HCT116 (cell line): ENCODE results near the gene PRKN. TPM values are rescaled to one million over a fixed set of nuclear protein-coding genes. Genes with fewer than 3 reads are reported as not detected.

Experiments
- ATAC-seq: fragments of 200-7000 bp; cut with Tn5 transposase; 2 replicates; pipeline ENCODE4 v1.9.1; 2020; ENCODE audit warnings: mild to moderate bottlenecking, moderate library complexity
- BruUV-seq: library from RNA; stranded (reverse); fragments of 400-500 nt; replicated peaks from 2 replicates; lab custom pipeline; 2021; lab: Mats Ljungman, UMichigan
- CTCF ChIA-PET: fragments of 300-600 bp; sonication (Branson Sonifier 250); formaldehyde crosslinking; loops from one replicate; lab custom pipeline; 2021; ENCODE audit warnings: antibody characterized with exemption; lab: Charles Lee
- POLR2A ChIA-PET: fragments of 300-600, 350-600 bp; sonication (Branson Sonifier 250); formaldehyde crosslinking; loops from one replicate; lab custom pipeline; 2021; ENCODE audit warnings: antibody characterized with exemption; lab: Charles Lee
- RAD21 ChIA-PET, 2 experiments: fragments of 300-600 bp; sonication (Branson Sonifier 250); formaldehyde crosslinking; loops; one replicate each; lab custom pipeline; 2023; ENCODE audit warnings: low total read pairs in 2 of 2; ENCODE audit not compliant: uncharacterized antibody in 2 of 2, unreplicated experiment in 2 of 2, low non-redundant PET in 1 of 2; lab: Charles Lee
- DNase-seq: peaks from one replicate; pipeline ENCODE4 v3.0.0-alpha.2; 2010; ENCODE audit warnings: low read depth, low spot score
- H2AFZ ChIP-seq: fragments of 200-600 bp; shearing (Covaris generic), sonication (generic); 2 replicates; pipeline ENCODE4 v1.6.1; 2017; ENCODE audit warnings: low read depth, mixed run types, mixed read lengths, antibody characterized with exemption, low read length; ENCODE audit not compliant: poor library complexity, severe bottlenecking
- H3K27ac ChIP-seq: 2 replicates; pipeline ENCODE4 v1.5.1; 2012; ENCODE audit warnings: low read depth, low read length
- H3K27me3 ChIP-seq: fragments of 200-600 bp; sonication (generic); 2 replicates; pipeline ENCODE4 v1.6.1; 2016; ENCODE audit warnings: mixed run types, low read length, mixed read lengths; ENCODE audit not compliant: insufficient read depth
- H3K36me3 ChIP-seq, 2 experiments: fragments of 200-500 bp in 1 of 2; fragments of 200-600 bp in 1 of 2; sonication (Bioruptor generic) in 1 of 2; sonication (generic) in 1 of 2; 2 replicates each; pipeline versions ENCODE4 v1.5.1 to v1.6.1; 2014 to 2016; ENCODE audit warnings: low read length in 2 of 2, inconsistent platforms in 1 of 2, mixed read lengths in 1 of 2, mixed run types in 1 of 2; ENCODE audit not compliant: insufficient read depth in 2 of 2, control insufficient read depth in 1 of 2
- H3K4me1 ChIP-seq, 2 experiments: fragments of 200-600 bp in 1 of 2; sonication (generic) in 1 of 2; 2 replicates each; pipeline versions ENCODE4 v1.5.1 to v1.6.1; 2012 to 2017; ENCODE audit warnings: low read length in 2 of 2, inconsistent platforms in 1 of 2, mild to moderate bottlenecking in 1 of 2, mixed read lengths in 1 of 2, mixed run types in 1 of 2, moderate library complexity in 1 of 2; ENCODE audit not compliant: insufficient read depth in 2 of 2, control insufficient read depth in 1 of 2
- H3K4me2 ChIP-seq: fragments of 200-600 bp; sonication (generic); 2 replicates; pipeline ENCODE4 v1.6.1; 2017; ENCODE audit warnings: mixed run types, low read length, mixed read lengths
- H3K4me3 ChIP-seq, 2 experiments: fragments of 200-600 bp in 1 of 2; sonication (generic) in 1 of 2; replicated peaks in 1 of 2; 2 replicates each; pipeline ENCODE4 v1.5.1; 2011 to 2016; ENCODE audit warnings: low read length in 2 of 2, control low read depth in 1 of 2, low read depth in 1 of 2, mild to moderate bottlenecking in 1 of 2, mixed read lengths in 1 of 2, mixed run types in 1 of 2
- H3K79me2 ChIP-seq: fragments of 200-600 bp; sonication (generic); 2 replicates; pipeline ENCODE4 v1.6.1; 2017; ENCODE audit warnings: mild to moderate bottlenecking, mixed run types, low read length, moderate library complexity, mixed read lengths; ENCODE audit not compliant: insufficient read depth
- H3K9ac ChIP-seq: fragments of 200-600 bp; sonication (generic); 2 replicates; pipeline ENCODE4 v1.6.1; 2016; ENCODE audit warnings: low read length, mixed read lengths
- H3K9me2 ChIP-seq: fragments of 200-600 bp; sonication (generic), shearing (Covaris generic); 2 replicates; pipeline ENCODE4 v1.6.1; 2017; ENCODE audit warnings: mixed run types, mild to moderate bottlenecking, moderate library complexity; ENCODE audit not compliant: insufficient read depth
- H3K9me3 ChIP-seq, 2 experiments: fragments of 200-500 bp in 1 of 2; fragments of 200-600 bp in 1 of 2; sonication (Bioruptor generic) in 1 of 2; sonication (generic) in 1 of 2; 2 replicates each; pipeline ENCODE4 v1.6.1; 2014 to 2017; ENCODE audit warnings: low read length in 2 of 2, mixed read lengths in 2 of 2, inconsistent platforms in 1 of 2, low read depth in 1 of 2, mild to moderate bottlenecking in 1 of 2, mixed run types in 1 of 2, moderate library complexity in 1 of 2; ENCODE audit not compliant: control insufficient read depth in 1 of 2, insufficient read depth in 1 of 2
- H4K20me1 ChIP-seq: fragments of 200-600 bp; sonication (generic), shearing (Covaris generic); 2 replicates; pipeline ENCODE4 v1.6.1; 2017; ENCODE audit warnings: mixed run types, mild to moderate bottlenecking, moderate library complexity; ENCODE audit not compliant: insufficient read depth
- ELF1 ChIP-seq: IDR thresholded peaks from 2 replicates; pipeline ENCODE4 v1.6.1; 2012; ENCODE audit warnings: low read depth, borderline replicate concordance
- EZH2phosphoT487 ChIP-seq: fragments of 200-600 bp; IDR thresholded peaks from 2 replicates; pipeline ENCODE4 v1.6.1; 2018; ENCODE audit warnings: antibody characterized with exemption, borderline replicate concordance
- intact Hi-C: fragments of 100-400 bp; cut with micrococcal nuclease; formaldehyde crosslinking; loops from 2 replicates; pipeline ENCODE4 v1.10.0; 2022
- total RNA-seq: library from RNA; stranded (reverse); gene quantifications from one replicate; pipeline ENCODE4 v1.2.1, GENCODE V29; 2021; ENCODE audit not compliant: unreplicated experiment
- TF ChIP-seq, protein P1 (sequence below), 3 experiments: fragments of 200-600 bp in 1 of 3; sonication (generic) in 1 of 3; IDR thresholded peaks in 2 of 3; conservative IDR thresholded peaks in 1 of 3; 2 replicates each; pipeline ENCODE4 v1.5.1; 2012 to 2017; ENCODE audit warnings: low read depth in 2 of 3, low read length in 2 of 3, antibody characterized with exemption in 1 of 3, borderline replicate concordance in 1 of 3, control low read depth in 1 of 3, mild to moderate bottlenecking in 1 of 3, mixed read lengths in 1 of 3, mixed run types in 1 of 3, moderate library complexity in 1 of 3; ENCODE audit not compliant: insufficient read depth in 1 of 3
- TF ChIP-seq, protein P2 (sequence below): IDR thresholded peaks from 2 replicates; pipeline ENCODE4 v1.6.1; 2011; ENCODE audit warnings: mild to moderate bottlenecking, low read length, moderate library complexity; ENCODE audit not compliant: insufficient replicate concordance; ENCODE audit errors: extremely low read depth

The PRKN gene
- total RNA-seq, 1 experiment from 2014 or later: 2.6 TPM

GRCh38 chr6:161711938-161712337 is 1015.6 kb downstream of the PRKN start:
- no peaks in the 10 kb centered on the region for H3K4me1 ChIP-seq
- ATAC-seq (no peak), DNase-seq (no peak)
- no peak overlapping the region for H3K4me3 ChIP-seq
- no TSS peak for BruUV-seq
- no peaks in the 10 kb centered on the region for H3K36me3 ChIP-seq
- H3K27ac ChIP-seq: no peak overlapping the region
- H3K9me2 ChIP-seq: no peaks in the 10 kb centered on the region; the same call in 1 of the 2 replicates
- CTCF ChIA-PET: no interaction called here
- POLR2A ChIA-PET: no interaction called here
- no peaks in the 10 kb centered on the region; the same call in 1 of the 2 replicates for H4K20me1 ChIP-seq
- no peaks in the 10 kb centered on the region for H3K79me2 ChIP-seq
- H3K9ac ChIP-seq: no peak overlapping the region
- intact Hi-C loops: no loop called here
- H3K27me3 ChIP-seq: no peaks in the 10 kb centered on the region; the same call in 1 of the 2 replicates
- no peak overlapping the region for H3K4me2 ChIP-seq
- H3K9me3 ChIP-seq: no peaks in the 10 kb centered on the region
- RAD21 ChIA-PET: no interaction called here
- TF ChIP-seq ELF1 (no peak), EZH2phosphoT487 (no peak)
- TF ChIP-seq, protein P1, sequence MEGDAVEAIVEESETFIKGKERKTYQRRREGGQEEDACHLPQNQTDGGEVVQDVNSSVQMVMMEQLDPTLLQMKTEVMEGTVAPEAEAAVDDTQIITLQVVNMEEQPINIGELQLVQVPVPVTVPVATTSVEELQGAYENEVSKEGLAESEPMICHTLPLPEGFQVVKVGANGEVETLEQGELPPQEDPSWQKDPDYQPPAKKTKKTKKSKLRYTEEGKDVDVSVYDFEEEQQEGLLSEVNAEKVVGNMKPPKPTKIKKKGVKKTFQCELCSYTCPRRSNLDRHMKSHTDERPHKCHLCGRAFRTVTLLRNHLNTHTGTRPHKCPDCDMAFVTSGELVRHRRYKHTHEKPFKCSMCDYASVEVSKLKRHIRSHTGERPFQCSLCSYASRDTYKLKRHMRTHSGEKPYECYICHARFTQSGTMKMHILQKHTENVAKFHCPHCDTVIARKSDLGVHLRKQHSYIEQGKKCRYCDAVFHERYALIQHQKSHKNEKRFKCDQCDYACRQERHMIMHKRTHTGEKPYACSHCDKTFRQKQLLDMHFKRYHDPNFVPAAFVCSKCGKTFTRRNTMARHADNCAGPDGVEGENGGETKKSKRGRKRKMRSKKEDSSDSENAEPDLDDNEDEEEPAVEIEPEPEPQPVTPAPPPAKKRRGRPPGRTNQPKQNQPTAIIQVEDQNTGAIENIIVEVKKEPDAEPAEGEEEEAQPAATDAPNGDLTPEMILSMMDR (IDR thresholded peaks at IDR 0.05 in 2 of 3, conservative IDR thresholded peaks at IDR 0.05 in 1 of 3; ENCODE audit: borderline replicate concordance in 1 of 3, insufficient read depth in 1 of 3, low read depth in 2 of 3, low read length in 2 of 3): no peak
- TF ChIP-seq, protein P2, sequence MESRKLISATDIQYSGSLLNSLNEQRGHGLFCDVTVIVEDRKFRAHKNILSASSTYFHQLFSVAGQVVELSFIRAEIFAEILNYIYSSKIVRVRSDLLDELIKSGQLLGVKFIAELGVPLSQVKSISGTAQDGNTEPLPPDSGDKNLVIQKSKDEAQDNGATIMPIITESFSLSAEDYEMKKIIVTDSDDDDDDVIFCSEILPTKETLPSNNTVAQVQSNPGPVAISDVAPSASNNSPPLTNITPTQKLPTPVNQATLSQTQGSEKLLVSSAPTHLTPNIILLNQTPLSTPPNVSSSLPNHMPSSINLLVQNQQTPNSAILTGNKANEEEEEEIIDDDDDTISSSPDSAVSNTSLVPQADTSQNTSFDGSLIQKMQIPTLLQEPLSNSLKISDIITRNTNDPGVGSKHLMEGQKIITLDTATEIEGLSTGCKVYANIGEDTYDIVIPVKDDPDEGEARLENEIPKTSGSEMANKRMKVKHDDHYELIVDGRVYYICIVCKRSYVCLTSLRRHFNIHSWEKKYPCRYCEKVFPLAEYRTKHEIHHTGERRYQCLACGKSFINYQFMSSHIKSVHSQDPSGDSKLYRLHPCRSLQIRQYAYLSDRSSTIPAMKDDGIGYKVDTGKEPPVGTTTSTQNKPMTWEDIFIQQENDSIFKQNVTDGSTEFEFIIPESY: no peak
- no peak overlapping the region for H2AFZ ChIP-seq
